HG02610 (cell line): Measurements from ENCODE around the gene AGPAT2.
A peak's percentile ranks its signal among the peaks of the same experiment; 100 is the strongest.

Source experiments
- ATAC-seq: cut with Tn5 transposase; IDR thresholded peaks from one replicate; pipeline ENCODE4 v1.9.1; 2021; ENCODE audit warnings: mild to moderate bottlenecking, moderate library complexity; ENCODE audit not compliant: unreplicated experiment

The AGPAT2 gene

GRCh38 chr9:136686794-136687711 is at the start of gene AGPAT2:
Gene AGPAT2 (minus strand): TSS chr9:136687457. CDS start chr9:136687357, 100 bp downstream.
- no peak for ATAC-seq

DNA sequence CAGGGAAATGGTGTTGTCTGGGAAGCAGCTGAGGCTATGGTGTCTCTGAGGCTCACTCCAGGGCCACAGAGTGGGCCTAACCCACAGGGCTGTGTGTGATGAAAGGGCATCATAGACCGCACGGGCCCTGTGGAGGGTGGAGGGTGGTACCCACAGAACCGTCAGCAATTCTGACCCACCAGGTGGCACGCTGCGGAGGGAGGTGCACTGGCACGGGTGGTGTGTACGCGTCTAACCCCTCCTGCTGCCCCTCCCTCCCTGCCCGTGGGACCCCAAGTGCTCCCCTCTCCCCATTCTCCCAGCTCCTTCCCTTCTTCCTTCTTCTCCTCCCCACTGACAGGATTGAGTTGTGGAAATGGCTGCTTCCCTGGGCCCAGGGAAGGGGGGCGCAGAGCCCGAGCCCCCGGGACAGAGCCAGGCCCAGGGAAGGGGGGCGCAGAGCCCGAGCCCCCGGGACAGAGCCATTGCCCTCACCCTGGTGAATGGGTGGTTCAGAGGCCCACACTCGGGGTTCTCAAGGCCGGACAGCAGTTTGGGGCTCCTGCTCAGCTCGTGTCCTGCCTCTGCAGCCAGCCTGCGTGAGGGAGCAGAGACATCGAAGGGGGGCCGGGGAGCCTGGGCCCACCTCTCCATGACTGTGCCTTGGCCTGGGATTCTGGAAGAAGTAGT is 48.7 kb upstream of the AGPAT2 start:
- ATAC-seq: no peak

DNA sequence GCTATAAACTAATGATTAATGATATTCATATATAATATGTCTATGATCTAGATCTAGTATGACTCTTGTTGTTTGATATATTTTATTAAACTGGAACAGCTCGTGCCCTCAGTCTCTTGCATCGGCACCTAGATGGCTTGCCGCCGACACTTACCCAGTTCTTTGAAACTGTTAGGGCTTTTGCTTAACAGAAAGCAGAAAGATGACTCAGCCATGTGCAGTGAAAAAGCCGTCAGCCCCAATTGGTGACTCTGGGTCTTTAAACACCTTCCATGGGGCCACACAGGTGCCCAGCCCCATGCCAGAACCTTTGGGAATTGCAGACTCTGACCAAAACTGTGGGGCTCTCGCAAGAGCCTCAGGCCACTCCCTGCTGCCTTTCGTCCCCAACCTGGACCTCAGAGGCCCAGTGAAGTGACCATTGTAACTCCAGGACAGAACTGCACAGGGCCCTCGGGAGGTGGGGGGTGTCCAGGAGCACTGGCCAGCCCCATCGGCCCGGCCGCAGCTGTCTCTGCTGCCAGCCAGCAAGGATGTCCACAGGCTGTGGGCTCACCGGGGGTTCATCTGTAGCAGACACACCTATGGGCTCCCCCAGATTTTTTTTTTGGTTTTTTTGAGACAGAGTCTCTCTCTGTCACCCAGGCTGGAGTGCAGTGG is 47.7 kb upstream of the AGPAT2 start:
- ATAC-seq: no peak

DNA sequence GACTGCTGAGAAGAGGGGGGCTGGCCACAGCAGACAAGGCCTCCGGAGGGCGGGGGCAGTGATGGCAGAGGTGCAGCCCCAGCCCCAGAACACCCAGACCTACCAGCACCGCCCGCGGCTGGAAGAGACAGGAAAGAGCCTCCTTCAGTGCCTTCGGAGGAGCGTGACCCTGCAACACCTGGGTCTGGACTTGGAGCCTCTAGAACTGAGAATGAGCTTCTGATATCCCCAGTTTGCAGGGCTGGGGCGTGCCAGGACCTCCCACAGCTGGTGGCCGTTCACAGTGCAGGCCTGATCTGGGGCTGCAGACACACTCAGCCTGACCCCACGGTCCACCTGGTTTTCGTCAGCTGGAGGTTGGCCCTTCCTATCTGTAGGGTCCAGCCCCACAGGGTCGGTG is 46.4 kb upstream of the AGPAT2 start:
- no peak for ATAC-seq

GRCh38 chr9:136732444-136733178 is 45.4 kb upstream of the AGPAT2 start:
- no peak for ATAC-seq

GRCh38 chr9:136729926-136730325 is 42.7 kb upstream of the AGPAT2 start:
- ATAC-seq: no peak

DNA sequence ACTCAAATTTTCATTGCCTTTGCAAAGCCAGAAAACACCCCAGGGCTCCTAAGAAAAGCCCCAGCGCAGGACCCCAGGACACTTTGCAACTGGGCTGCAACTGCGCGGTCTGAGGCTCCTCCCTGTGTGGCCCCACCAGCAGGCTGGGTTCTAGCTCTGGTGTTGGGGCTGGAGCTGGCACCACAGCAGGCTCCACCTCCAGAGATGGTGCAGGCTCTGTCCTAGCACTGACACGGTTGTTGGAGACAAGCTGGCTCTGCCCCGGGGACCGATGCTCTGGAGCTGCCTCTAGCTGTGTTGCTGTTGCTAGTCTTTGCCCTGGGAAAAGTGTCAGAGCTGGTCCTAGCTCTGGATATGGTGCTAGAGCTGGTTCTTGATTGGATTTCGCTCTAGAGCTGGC is 41.9 kb upstream of the AGPAT2 start:
- ATAC-seq: no peak

GRCh38 chr9:136728548-136729123 is 41.4 kb upstream of the AGPAT2 start:
- peak; percentile 12 for ATAC-seq

DNA sequence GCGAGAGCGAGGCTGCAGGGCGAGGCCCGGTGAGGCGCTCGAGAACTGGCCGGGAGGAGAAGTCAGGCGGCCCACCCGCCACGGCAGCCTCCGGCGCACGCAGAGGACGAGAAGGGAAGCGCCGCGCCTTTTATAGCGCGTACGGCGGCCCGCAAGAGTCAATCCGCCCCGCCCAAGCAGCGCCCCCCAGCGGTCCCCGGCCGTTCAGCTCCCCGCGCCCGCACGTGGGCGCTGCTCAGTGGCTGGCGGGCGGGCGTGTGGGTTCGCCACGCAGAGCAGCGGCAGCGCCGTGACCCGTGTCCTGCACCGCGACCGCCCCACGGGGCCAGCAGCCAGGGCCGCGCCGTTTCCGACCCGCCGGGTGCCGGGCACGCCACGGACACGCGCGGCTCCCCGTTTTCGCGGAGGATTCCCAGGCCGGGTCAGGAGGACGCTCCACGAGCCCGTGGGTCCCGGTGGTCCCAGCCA is 40.9 kb upstream of the AGPAT2 start:
- peak; percentile 59 for ATAC-seq

- ATAC-seq: no peak
Measured at GRCh38 chr9:136726631-136727191, 39.5 kb upstream of the AGPAT2 start.

GRCh38 chr9:136726118-136726517 is 38.9 kb upstream of the AGPAT2 start:
- ATAC-seq: no peak

- ATAC-seq: no peak
Measured at GRCh38 chr9:136725612-136726011, 38.4 kb upstream of the AGPAT2 start.

DNA sequence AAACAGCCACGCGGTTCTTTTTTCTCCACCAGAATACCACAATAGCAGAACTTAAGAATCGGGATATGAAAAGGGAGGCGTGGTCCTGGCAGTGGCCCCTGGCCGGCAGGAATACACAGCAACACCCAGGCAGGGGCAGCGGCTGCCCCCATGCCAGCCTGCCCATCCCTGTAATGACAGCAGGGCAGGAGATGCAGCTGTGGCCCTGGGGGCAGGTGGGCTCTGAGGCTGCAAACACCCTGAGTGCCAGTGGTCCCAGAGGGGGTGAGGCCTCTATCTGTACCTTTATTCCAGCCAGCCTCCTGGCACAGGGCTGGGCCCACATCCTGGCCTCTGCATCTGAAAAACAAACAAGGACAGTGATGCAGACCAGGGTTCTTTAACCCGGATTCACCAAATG is 37.5 kb upstream of the AGPAT2 start:
- ATAC-seq: no peak

- no peak for ATAC-seq
Measured at GRCh38 chr9:136723989-136724388, 36.7 kb upstream of the AGPAT2 start.

- ATAC-seq: no peak
Measured at GRCh38 chr9:136723362-136723976, 36.2 kb upstream of the AGPAT2 start.

DNA sequence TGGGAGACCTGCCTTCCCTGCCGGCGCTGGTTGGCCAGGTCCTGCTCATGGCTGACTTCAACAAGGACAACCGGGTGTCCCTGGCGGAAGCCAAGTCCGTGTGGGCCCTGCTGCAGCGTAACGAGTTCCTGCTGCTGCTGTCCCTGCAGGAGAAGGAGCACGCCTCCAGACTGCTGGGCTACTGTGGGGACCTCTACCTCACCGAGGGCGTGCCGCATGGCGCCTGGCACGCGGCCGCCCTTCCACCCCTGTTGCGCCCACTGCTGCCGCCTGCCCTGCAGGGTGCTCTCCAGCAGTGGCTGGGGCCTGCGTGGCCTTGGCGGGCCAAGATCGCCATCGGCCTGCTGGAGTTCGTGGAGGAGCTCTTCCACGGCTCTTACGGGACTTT is 35.7 kb upstream of the AGPAT2 start:
- ATAC-seq: no peak

GRCh38 chr9:136722093-136722968 is 35.1 kb upstream of the AGPAT2 start:
- ATAC-seq: no peak

DNA sequence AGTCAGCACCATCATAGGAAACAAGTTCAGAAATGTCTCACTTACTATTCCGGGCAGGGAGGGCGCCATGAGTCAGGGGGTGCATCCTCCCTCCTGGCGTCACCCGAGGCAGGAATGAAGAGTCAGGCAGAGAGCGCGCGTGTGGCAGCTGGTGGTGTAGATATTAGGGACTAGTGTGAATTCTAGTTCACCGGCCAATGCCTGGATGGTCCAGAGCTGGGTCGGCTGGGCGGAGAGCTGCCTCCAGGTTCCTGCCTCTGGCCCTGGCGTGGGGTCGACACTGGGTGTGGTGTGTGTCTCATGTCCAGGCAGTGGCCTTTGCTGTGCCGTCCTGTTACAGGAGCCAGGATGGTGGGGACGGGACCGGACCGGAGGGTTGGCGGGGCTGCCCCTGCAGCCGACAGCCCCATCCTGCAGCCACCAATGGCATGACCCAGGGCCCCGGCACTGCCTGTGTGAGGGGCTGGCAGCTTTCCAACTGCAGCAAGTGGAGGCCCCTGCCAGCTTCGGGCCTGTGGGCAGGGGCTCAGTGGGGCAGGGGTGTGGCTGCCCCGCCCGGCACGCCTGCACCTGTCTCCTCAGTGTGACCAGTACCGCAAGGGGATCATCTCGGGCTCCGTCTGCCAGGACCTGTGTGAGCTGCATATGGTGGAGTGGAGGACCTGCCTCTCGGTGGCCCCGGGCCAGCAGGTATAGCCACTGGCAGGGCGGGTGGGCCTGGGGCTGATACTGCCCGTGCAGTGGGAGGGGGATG is 34.3 kb upstream of the AGPAT2 start:
- ATAC-seq: no peak
